ENCODE measurements around the gene CNN2. TPM values are rescaled to one million over a fixed set of nuclear protein-coding genes. Genes with fewer than 3 reads are reported as not detected.

CNN2 gene
- total and polyA plus RNA-seq, 2 of the 8 experiments (the other 6 are each of a cell fraction or from before 2014, with no cell fraction given), result 189 to 551 TPM

DNA sequence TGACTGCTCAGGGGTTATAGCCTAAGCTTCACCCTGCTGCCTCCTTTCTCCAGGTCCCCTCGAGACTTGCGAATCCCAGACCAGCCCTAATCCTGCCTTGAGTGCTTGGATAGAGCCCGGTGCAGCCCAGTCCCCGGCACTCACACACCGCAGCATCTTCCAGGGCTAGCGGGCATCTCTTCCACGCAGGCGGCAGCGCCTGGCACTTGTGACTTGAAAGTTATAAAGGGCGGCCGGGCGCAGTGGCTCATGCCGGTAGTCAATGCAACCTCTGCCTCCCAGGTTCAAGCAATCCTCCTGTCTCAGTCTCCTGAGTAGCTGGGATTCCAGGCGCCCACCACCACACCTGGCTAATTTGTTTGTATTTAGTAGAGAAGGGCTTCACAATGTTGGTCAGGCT lies 40.3 kb upstream of the CNN2 start:
- no peaks in the 10 kb centered on the region for H3K27me3 ChIP-seq (replicated peaks in 1 of 4; ENCODE audit: control insufficient read depth in 3 of 4, extremely low read depth in 1 of 4, insufficient read depth in 3 of 4, low read length in 3 of 4)
- H4K8ac ChIP-seq (ENCODE audit: extremely low read depth, insufficient read depth, low read length), result no peak overlapping the region; the same call in 1 of the 2 replicates
- no peak overlapping the region for H3K9ac ChIP-seq (replicated peaks in 1 of 4; ENCODE audit: extremely low read depth in 1 of 4, low read depth in 3 of 4, low read length in 3 of 4)
- H3K9me3 ChIP-seq (ENCODE audit: insufficient read depth in 2 of 2, low read depth in 1 of 2, low read length in 1 of 2), result no peaks in the 10 kb centered on the region
- CTCF ChIA-PET (ENCODE audit: partially characterized antibody), result interaction anchor here (1.2 to 1.5 kb wide), 3 partner anchors 10 to 70 kb away, joined by 4 to 5 read pairs (median 4); no protein-coding TSS in a partner anchor
- peaks cover 3 to 9% of the 10 kb centered on the region in 2 experiments for H4K20me1 ChIP-seq (replicated peaks in 1 of 2; ENCODE audit: control insufficient read depth in 1 of 2, insufficient read depth in 2 of 2, low read length in 2 of 2)
- H4K5ac ChIP-seq (ENCODE audit: insufficient read length, low read depth, low read length), result no peak overlapping the region
- peaks cover 5% of the 10 kb centered on the region for H3K79me1 ChIP-seq (ENCODE audit: low read depth, low read length)
- H2BK12ac ChIP-seq (ENCODE audit: low read depth, low read length), result no peak overlapping the region
- no peak overlapping the region for H3K56ac ChIP-seq (replicated peaks; ENCODE audit: insufficient read length, low read depth, low read length)
- peaks cover 0 to 17% of the 10 kb centered on the region in 2 experiments; a peak in 2 of 4 replicates for H3K79me2 ChIP-seq (ENCODE audit: control insufficient read depth in 1 of 2, insufficient read depth in 2 of 2, low read length in 2 of 2)
- H2AFZ ChIP-seq (ENCODE audit: low read length), result no peak overlapping the region
- H3K4me1 ChIP-seq (replicated peaks in 1 of 4; ENCODE audit: control insufficient read depth in 3 of 4, insufficient read depth in 4 of 4, low read length in 3 of 4), result peaks cover 0 to 4% (median under 1%) of the 10 kb centered on the region in 4 experiments; a peak in 4 of 7 replicates
- no peak overlapping the region for H2BK20ac ChIP-seq (ENCODE audit: low read length)
- WGBS, 2 experiments (ENCODE audit: extremely low coverage in 1 of 2, insufficient coverage in 1 of 2, insufficient read length in 1 of 2, insufficient replicate concordance in 2 of 2, low coverage in 1 of 2, low lambda C conversion rate in 2 of 2, missing lambda C conversion rate in 1 of 2), result 93% methylated on average over 14 of the region's 14 CpGs; no CpG with 5 or more reads in 1 of the 2 experiments
- no peak overlapping the region for H3K14ac ChIP-seq (ENCODE audit: insufficient read length)
- no peak overlapping the region for H3K23ac ChIP-seq (ENCODE audit: insufficient read length)
- H3K4me3 ChIP-seq (ENCODE audit: extremely low read depth in 1 of 4, insufficient read depth in 2 of 4, low read depth in 3 of 4, low read length in 4 of 4), result no peak overlapping the region
- no peak overlapping the region for H2AK5ac ChIP-seq (ENCODE audit: low read depth, low read length)
- no peak overlapping the region for H3K4ac ChIP-seq (replicated peaks; ENCODE audit: insufficient read length, low read depth, low read length)
- peaks cover 7 to 21% (median 20%) of the 10 kb centered on the region in 4 experiments; a peak in 6 of 8 replicates for H3K36me3 ChIP-seq (ENCODE audit: control insufficient read depth in 2 of 4, insufficient read depth in 4 of 4, low read length in 3 of 4)
- H3K23me2 ChIP-seq (ENCODE audit: low read depth, low read length), result peaks cover 4% of the 10 kb centered on the region; the same call in 1 of the 2 replicates
- H3K27ac ChIP-seq (ENCODE audit: low read depth, low read length), result no peak overlapping the region
- POLR2A ChIA-PET (ENCODE audit: partially characterized antibody), result interaction anchor here (0.6 to 4.8 kb wide), 3 partner anchors 10 to 296 kb away, joined by 3 to 33 read pairs (median 3); no protein-coding TSS in a partner anchor
- no peak overlapping the region for H4K91ac ChIP-seq (replicated peaks; ENCODE audit: insufficient read length, low read length)
- no peak overlapping the region for H2BK120ac ChIP-seq (replicated peaks; ENCODE audit: low read depth, low read length)
- H2BK15ac ChIP-seq (ENCODE audit: low read length), result no peak overlapping the region
- DNase-seq (ENCODE audit: low read depth in 1 of 2, low spot score in 2 of 2) (no peak), FAIRE-seq (no peak)
- no peak overlapping the region for H3K4me2 ChIP-seq (ENCODE audit: insufficient read depth in 1 of 2, low read depth in 2 of 2, low read length in 2 of 2)
- no peak overlapping the region for H2BK5ac ChIP-seq (ENCODE audit: low read depth, low read length)
- H3K18ac ChIP-seq (ENCODE audit: extremely low read depth, low read length), result no peak overlapping the region
- TF ChIP-seq YY1 (IDR thresholded peaks at IDR 0.05; ENCODE audit: low read depth, low read length) (no peak), BACH1 (IDR thresholded peaks at IDR 0.05; ENCODE audit: low read length) (no peak), MAFK (IDR thresholded peaks at IDR 0.05; ENCODE audit: low read depth, low read length) (no peak), RBBP5 (IDR thresholded peaks at IDR 0.05; ENCODE audit: borderline replicate concordance, low read depth, low read length) (no peak), CTBP2 (IDR thresholded peaks at IDR 0.05; ENCODE audit: borderline replicate concordance, insufficient read depth, insufficient read length, low read length) (no peak), ATF2 (IDR thresholded peaks at IDR 0.05; ENCODE audit: low read length) (no peak), GABPA (IDR thresholded peaks at IDR 0.05; ENCODE audit: borderline replicate concordance, insufficient read depth, low read length) (no peak), SAP30 (IDR thresholded peaks at IDR 0.05; ENCODE audit: insufficient read depth, insufficient replicate concordance, low read length) (no peak), RXRA (IDR thresholded peaks at IDR 0.05; ENCODE audit: insufficient read depth, low read depth, low read length) (no peak)
- TF ChIP-seq, protein P1, sequence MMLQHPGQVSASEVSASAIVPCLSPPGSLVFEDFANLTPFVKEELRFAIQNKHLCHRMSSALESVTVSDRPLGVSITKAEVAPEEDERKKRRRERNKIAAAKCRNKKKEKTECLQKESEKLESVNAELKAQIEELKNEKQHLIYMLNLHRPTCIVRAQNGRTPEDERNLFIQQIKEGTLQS (IDR thresholded peaks at IDR 0.05; ENCODE audit: insufficient read depth, low read depth, low read length), result no peak

All from H1 (cell line).